ENCODE measurements around the gene CREB5.

Gene CREB5

DNA sequence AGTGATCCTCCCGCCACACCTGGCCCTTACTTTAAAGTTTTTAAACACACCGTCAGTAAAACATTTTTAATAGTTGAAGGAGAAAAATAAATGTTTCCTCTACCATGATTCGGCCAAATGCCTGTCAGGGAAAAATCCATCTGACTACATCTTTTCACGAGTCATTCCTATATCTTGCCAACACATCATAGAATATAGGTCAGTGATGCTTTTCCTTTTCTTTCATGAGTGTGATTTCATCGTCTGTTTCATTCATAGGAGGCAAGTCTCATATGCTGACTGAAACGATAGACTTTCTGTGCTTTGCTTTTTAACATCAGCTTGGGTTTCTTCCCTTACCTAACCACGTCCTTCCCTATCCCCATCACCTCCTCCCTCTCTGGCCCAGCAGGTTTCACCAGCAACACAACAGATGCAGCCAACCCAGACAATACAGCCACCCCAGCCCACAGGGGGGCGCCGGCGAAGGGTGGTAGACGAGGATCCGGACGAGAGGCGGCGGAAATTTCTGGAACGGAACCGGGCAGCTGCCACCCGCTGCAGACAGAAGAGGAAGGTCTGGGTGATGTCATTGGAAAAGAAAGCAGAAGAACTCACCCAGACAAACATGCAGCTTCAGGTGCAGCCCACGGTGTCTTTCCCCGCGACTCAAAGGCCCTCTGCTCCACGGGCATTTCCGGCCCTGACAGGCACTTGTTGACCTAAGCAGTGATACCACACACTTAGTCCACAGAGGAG, 396.6 kb downstream of the CREB5 start:
- Histone ChIP-seq H3K4me3 (IDR thresholded peaks at IDR 0.05; ENCODE audit: insufficient read depth, low read depth, low read length) (no peak overlapping the region), H2AFZ (ENCODE audit: low read depth) (no peak overlapping the region), H3K27ac (no peak overlapping the region), H3K79me2 (ENCODE audit: insufficient read depth, low read depth) (no peaks in the 10 kb centered on the region), H4K20me1 (ENCODE audit: insufficient read depth) (no peaks in the 10 kb centered on the region), H3K4me1 (ENCODE audit: low read depth, poor library complexity, severe bottlenecking) (peaks cover 49% of the 10 kb centered on the region), H3K4me2 (no peak overlapping the region), H3K27me3 (ENCODE audit: insufficient read depth, low read depth) (no peaks in the 10 kb centered on the region), H3K9ac (no peak overlapping the region), H3K36me3 (ENCODE audit: insufficient read depth) (no peaks in the 10 kb centered on the region)
- TF ChIP-seq, protein P1, sequence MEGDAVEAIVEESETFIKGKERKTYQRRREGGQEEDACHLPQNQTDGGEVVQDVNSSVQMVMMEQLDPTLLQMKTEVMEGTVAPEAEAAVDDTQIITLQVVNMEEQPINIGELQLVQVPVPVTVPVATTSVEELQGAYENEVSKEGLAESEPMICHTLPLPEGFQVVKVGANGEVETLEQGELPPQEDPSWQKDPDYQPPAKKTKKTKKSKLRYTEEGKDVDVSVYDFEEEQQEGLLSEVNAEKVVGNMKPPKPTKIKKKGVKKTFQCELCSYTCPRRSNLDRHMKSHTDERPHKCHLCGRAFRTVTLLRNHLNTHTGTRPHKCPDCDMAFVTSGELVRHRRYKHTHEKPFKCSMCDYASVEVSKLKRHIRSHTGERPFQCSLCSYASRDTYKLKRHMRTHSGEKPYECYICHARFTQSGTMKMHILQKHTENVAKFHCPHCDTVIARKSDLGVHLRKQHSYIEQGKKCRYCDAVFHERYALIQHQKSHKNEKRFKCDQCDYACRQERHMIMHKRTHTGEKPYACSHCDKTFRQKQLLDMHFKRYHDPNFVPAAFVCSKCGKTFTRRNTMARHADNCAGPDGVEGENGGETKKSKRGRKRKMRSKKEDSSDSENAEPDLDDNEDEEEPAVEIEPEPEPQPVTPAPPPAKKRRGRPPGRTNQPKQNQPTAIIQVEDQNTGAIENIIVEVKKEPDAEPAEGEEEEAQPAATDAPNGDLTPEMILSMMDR (conservative IDR thresholded peaks at IDR 0.05; ENCODE audit: low read depth, low read length), result no peak

DNA sequence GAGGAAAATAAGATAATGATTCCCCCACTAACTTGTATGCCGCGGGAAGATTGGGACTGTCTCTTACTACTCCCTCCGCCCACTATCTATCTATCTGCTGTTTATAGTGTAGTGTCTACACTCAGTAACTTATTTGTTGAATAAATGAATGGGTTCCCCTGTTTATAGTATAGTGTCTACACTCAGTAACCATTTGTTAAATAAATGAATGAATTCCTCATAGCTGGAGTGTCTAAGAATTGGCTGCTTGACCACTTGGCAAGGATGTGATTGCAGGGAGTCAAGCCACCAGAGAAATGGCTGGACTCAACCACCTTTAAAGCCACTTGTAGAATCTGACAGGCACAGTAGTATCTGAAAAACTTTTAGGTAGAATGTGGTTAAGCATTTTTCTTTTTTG, 398.7 kb downstream of the CREB5 start:
- Histone ChIP-seq H3K4me2 (0 out of 2 replicates have a peak overlapping the region, but pooled peaks have one; percentile 92), H4K20me1 (ENCODE audit: insufficient read depth) (no peaks in the 10 kb centered on the region)

DNA sequence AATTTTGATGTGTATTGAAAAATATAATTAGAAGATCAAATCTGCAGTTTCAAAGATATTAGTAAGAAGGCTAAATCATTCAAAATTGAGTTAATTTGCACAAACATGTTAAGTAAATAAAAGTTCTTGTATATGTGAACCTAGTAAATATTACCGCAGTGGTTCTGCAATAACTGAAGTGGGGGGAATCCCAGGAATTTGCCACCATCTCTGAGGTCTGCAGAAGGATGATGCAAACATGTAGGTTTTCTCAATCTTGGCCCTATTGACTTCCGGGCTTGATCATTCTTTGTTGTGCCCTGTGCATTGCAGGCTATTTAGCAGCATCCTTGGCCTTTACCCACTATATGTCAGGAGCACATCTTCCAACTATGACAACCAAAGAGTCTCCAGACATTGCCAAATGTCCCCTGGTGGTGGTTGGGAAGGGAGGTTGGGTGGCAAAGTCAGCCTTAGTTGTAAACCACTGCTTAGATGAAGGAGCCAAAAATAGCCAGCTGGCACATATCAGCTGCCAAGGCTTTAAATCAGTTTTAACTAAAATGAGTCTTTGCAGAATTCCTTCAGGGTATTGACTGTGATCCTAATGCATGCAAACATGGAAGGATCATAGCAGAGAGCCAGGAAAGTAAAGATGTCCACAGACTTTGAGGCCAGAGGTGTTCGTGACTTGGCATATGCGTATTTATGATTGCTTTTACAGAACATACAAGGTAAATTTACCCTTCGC, 399.5 kb downstream of the CREB5 start:
- Histone ChIP-seq H3K4me1 (ENCODE audit: low read depth, poor library complexity, severe bottlenecking) (peaks cover 78% of the 10 kb centered on the region), H4K20me1 (ENCODE audit: insufficient read depth) (no peaks in the 10 kb centered on the region), H3K9ac (no peak overlapping the region), H3K27me3 (ENCODE audit: insufficient read depth, low read depth) (no peaks in the 10 kb centered on the region), H3K4me2 (peak overlapping the region; percentile 92; the same call in 1 of the 2 replicates), H3K79me2 (ENCODE audit: insufficient read depth, low read depth) (no peaks in the 10 kb centered on the region), H2AFZ (ENCODE audit: low read depth) (no peak overlapping the region), H3K4me3 (IDR thresholded peaks at IDR 0.05; ENCODE audit: insufficient read depth, low read depth, low read length) (no peak overlapping the region), H3K36me3 (ENCODE audit: insufficient read depth) (no peaks in the 10 kb centered on the region), H3K27ac (no peak overlapping the region)
- TF ChIP-seq, protein P1 (conservative IDR thresholded peaks at IDR 0.05; ENCODE audit: low read depth, low read length), result no peak

More for the DNA sequence above, 398.7 kb downstream of the CREB5 start:
- TF ChIP-seq, protein P1 (conservative IDR thresholded peaks at IDR 0.05; ENCODE audit: low read depth, low read length), result no peak
- no peak overlapping the region for H3K27ac ChIP-seq
- H3K4me1 ChIP-seq (ENCODE audit: low read depth, poor library complexity, severe bottlenecking), result peaks cover 70% of the 10 kb centered on the region
- no peak overlapping the region for H2AFZ ChIP-seq (ENCODE audit: low read depth)
- H3K36me3 ChIP-seq (ENCODE audit: insufficient read depth), result no peaks in the 10 kb centered on the region
- H3K79me2 ChIP-seq (ENCODE audit: insufficient read depth, low read depth), result no peaks in the 10 kb centered on the region
- H3K4me3 ChIP-seq (IDR thresholded peaks at IDR 0.05; ENCODE audit: insufficient read depth, low read depth, low read length), result no peak overlapping the region
- no peak overlapping the region for H3K9ac ChIP-seq
- no peaks in the 10 kb centered on the region for H3K27me3 ChIP-seq (ENCODE audit: insufficient read depth, low read depth)

DNA sequence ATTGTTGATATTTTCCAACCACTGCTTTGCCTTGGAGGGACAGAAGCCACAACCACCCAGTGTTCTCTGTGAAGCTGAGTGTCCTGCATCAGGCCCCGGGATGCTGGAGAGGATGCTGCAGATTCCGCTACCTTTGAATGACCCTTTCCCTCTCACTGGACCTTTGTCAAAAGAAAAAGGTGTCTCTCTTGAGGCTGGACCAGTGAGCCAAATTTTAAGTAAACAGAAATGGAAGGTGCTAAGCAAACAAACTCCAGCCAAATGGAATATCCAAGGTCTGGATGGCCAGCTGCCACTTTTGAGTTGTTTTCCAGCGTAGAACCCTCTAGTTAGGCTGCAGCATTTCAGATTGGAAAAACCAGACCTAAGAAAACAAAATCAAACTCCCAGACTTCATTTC, 400.3 kb downstream of the CREB5 start:
- H4K20me1 ChIP-seq (ENCODE audit: insufficient read depth), result no peaks in the 10 kb centered on the region
- H2AFZ ChIP-seq (ENCODE audit: low read depth), result peak overlapping the region; percentile 27; the same call in 1 of the 2 replicates
- no peaks in the 10 kb centered on the region for H3K79me2 ChIP-seq (ENCODE audit: insufficient read depth, low read depth)
- H3K27me3 ChIP-seq (ENCODE audit: insufficient read depth, low read depth), result no peaks in the 10 kb centered on the region
- TF ChIP-seq, protein P1 (conservative IDR thresholded peaks at IDR 0.05; ENCODE audit: low read depth, low read length), result no peak
- H3K36me3 ChIP-seq (ENCODE audit: insufficient read depth), result no peaks in the 10 kb centered on the region
- H3K4me2 ChIP-seq, result peak overlapping the region; percentile 92; the same call in 1 of the 2 replicates
- H3K4me1 ChIP-seq (ENCODE audit: low read depth, poor library complexity, severe bottlenecking), result peaks cover 86% of the 10 kb centered on the region
- H3K9ac ChIP-seq, result no peak overlapping the region
- peak overlapping the region; percentile 87; the same call in 1 of the 2 replicates for H3K27ac ChIP-seq
- H3K4me3 ChIP-seq (IDR thresholded peaks at IDR 0.05; ENCODE audit: insufficient read depth, low read depth, low read length), result no peak overlapping the region
